Heart right ventricle (tissue), 16 donors: ENCODE measurements around the gene ISCU. TPM values are rescaled to one million over a fixed set of nuclear protein-coding genes. Genes with fewer than 3 reads are reported as not detected.

Experiments
- ATAC-seq, 8 donors: fragments of 200-7000 bp; cut with Tn5 transposase; one replicate each; pipeline ENCODE4 v1.9.1; 2020; ENCODE audit warnings: mild to moderate bottlenecking in 8 of 8, moderate library complexity in 8 of 8, moderate number of reproducible peaks in 1 of 8
- DNase-seq, 2 donors: peaks; one replicate each; pipeline ENCODE4 v3.0.0-alpha.2; 2020
- H3K27ac ChIP-seq, 10 donors: fragments of 200-600 bp; sonication (generic) in 2 of 10; one replicate each; pipeline versions ENCODE4 v1.5.0 to v1.8.0; 2020 to 2022; ENCODE audit warnings: mild to moderate bottlenecking in 3 of 10
- H3K27me3 ChIP-seq, 7 donors: fragments of 200-600 bp; one replicate each; pipeline ENCODE4 v1.8.0; 2021 to 2022; ENCODE audit warnings: mild to moderate bottlenecking in 2 of 7
- H3K36me3 ChIP-seq, 9 donors: fragments of 200-600 bp; sonication (generic) in 1 of 9; one replicate each; pipeline versions ENCODE4 v1.5.0 to v1.8.0; 2020 to 2022; ENCODE audit warnings: mild to moderate bottlenecking in 2 of 9
- H3K4me1 ChIP-seq, 9 donors: fragments of 200-600 bp; sonication (generic) in 1 of 9; one replicate each; pipeline versions ENCODE4 v1.5.0 to v1.8.0; 2020 to 2022; ENCODE audit warnings: mild to moderate bottlenecking in 4 of 9
- H3K4me3 ChIP-seq, 10 donors: fragments of 200-600 bp; sonication (generic) in 2 of 10; one replicate each; pipeline versions ENCODE4 v1.5.0 to v1.8.0; 2020 to 2022; ENCODE audit warnings: mild to moderate bottlenecking in 7 of 10, moderate library complexity in 2 of 10
- H3K9me3 ChIP-seq, 11 donors: fragments of 200-600 bp in 10 of 11; sonication (generic) in 2 of 11; one replicate each; pipeline versions ENCODE4 v1.5.0 to v1.8.0; 2013 to 2022; ENCODE audit warnings: mild to moderate bottlenecking in 2 of 11, control low read depth in 1 of 11, moderate library complexity in 1 of 11
- CTCF ChIP-seq, 9 donors: fragments of 200-600 bp; sonication (generic) in 2 of 9; IDR thresholded peaks; one replicate each; pipeline versions ENCODE4 v1.5.0 to v1.8.0; 2021 to 2022; ENCODE audit warnings: antibody characterized with exemption in 9 of 9, mild to moderate bottlenecking in 5 of 9, moderate library complexity in 1 of 9
- WGBS, 2 donors: extraction: QIAGEN DNeasy Blood & Tissue Kit; methylation state at CpG; one replicate each; pipeline ENCODE4 v1.1.7; 2013; ENCODE audit warnings: inconsistent platforms in 1 of 2; 5-methylcytosine and 5-hydroxymethylcytosine counted together
- intact Hi-C, 10 donors: fragments of 100-400 bp; cut with DNase I; formaldehyde crosslinking; loops; one replicate each; pipeline versions ENCODE4 v1.11.1 to v1.14.2; 2022
- polyA plus RNA-seq, 2 donors: library from polyadenylated mRNA; stranded (reverse); fragments of 200-250 nt; gene quantifications; one replicate each; pipeline ENCODE4 v1.2.3, GENCODE V29; 2013
- total RNA-seq, 10 donors: library from RNA; stranded (reverse); fragmentation: NEBNext Ultra II Directional in 3 of 10; extraction: Animal tissue kit (Norgen Biotek cat#: 25700) in 3 of 10; gene quantifications; one replicate each; pipeline versions ENCODE4 v1.2.1 to v1.2.4, GENCODE V29; 2021 to 2023
- donor health status: Arrhythmogenic right ventricular cardiomyopathy.
- donor health status: ischemic (EF 13 %, LVEDD 7.1; RV severe dilation, severe dysfunction).
- donor health status: healthy with polysubstance abuse.
- donor health status: DM: no; HTN: yes; CAD: no.
- donor health status: DM: no; HTN: no; CAD: no.
- donor health status: ischemic (EF 25% LVEDD 6.9; RV normal size, moderate dysfunction).
- donor health status: ischemic (EF 25% LVEDD 5.7; RV mildly dilated, moderate dysfunction).
- donor health status: healthy.
- donor health status: DM: yes; HTN: yes; CAD: no.
- donor health status: Ischemic cardiomyopathy.
- donor health status: ischemic (EF 35%, LVEDD 5.7; RV mildly dilated, moderate dysfunction).
- donor health status: nonischemic (EF 11% LVEDD 7.7; RV severe dilation, severe dysfunction).
- donor health status: DM: yes; HTN: yes; CAD: no.
- donor health status: PGD.
- donor health status: ischemic (EF 29% LVEDD 5.4; RV normal size, mild dysfunction).
- donor health status: nonischemic (EF 23%, LVEDD 6.1; RV moderate dilation, normal function).

The ISCU gene
- total and polyA plus RNA-seq, 12 donors: 164 to 630 (median 516) TPM

DNA sequence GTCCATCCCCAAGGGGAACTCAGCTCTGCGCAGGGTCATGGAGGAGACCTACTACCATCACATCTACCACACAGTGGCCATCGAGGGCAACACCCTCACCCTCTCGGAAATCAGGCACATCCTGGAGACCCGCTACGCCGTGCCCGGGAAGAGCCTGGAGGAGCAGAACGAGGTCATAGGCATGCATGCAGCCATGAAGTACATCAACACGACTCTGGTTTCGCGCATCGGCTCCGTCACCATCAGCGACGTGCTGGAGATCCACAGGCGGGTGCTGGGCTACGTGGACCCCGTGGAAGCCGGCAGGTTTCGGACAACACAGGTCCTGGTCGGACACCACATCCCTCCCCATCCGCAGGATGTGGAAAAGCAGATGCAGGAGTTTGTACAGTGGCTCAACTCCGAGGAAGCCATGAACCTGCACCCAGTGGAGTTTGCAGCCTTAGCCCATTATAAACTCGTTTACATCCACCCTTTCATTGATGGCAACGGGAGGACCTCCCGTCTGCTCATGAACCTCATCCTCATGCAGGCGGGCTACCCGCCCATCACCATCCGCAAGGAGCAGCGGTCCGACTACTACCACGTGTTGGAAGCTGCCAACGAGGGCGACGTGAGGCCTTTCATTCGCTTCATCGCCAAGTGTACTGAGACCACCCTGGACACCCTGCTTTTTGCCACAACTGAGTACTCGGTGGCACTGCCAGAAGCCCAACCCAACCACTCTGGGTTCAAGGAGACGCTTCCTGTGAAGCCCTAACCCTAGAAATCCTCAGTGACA, 43.5 kb upstream of the ISCU start:
- no peak for DNase-seq
- TF ChIP-seq CTCF (IDR thresholded peaks at IDR 0.05): no peak
- Histone ChIP-seq H3K27me3 (no peaks in the 10 kb centered on the region), H3K36me3 (peaks cover 0 to 72% (median 51%) of the 10 kb centered on the region in 9 donors), H3K4me1 (peaks cover 0 to 20% (median 10%) of the 10 kb centered on the region in 9 donors), H3K27ac (no peak overlapping the region), H3K9me3 (no peaks in the 10 kb centered on the region), H3K4me3 (no peak overlapping the region)
- ATAC-seq: no peak
- WGBS, 2 donors: 93 to 94% methylated on average over 39 of the region's 39 CpGs
- intact Hi-C loops: loop anchor here in 1 of 10 donors (10.0 kb wide), 1 partner anchor 524 kb away; no protein-coding TSS in a partner anchor

DNA sequence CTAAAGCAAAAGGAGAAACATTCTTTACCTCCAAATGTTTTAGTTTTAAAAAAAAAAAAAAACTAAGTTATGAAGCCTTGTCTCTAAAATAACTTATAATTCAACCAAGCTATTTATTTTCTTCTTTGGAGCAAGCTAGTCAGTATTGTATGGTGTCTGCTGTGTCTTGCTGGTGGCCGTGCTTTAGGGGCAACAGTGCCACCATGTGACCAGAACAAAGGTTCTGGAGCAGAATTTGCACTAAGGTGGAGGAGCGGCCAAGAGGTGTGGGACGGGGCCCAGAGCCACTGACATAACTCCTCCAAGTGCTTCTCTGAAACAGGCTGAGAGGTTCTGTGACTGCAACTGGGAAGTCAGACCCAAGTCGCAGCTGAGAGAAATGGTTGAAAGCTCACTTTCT, 42.8 kb upstream of the ISCU start:
- WGBS, 2 donors: 64 to 67% methylated on average over 4 of the region's 4 CpGs
- H3K4me1 ChIP-seq: peaks cover 0 to 17% (median 10%) of the 10 kb centered on the region in 9 donors
- H3K36me3 ChIP-seq: peaks cover 0 to 78% (median 57%) of the 10 kb centered on the region in 9 donors
- no peaks in the 10 kb centered on the region for H3K27me3 ChIP-seq
- no peak overlapping the region for H3K4me3 ChIP-seq
- peak in 2 of 9 donors; percentile 10 to 19 for TF ChIP-seq CTCF (IDR thresholded peaks at IDR 0.05)
- H3K27ac ChIP-seq: no peak overlapping the region
- intact Hi-C loops: loop anchor here in 1 of 10 donors (10.0 kb wide), 1 partner anchor 525 kb away; no protein-coding TSS in a partner anchor
- DNase-seq (no peak), ATAC-seq (no peak)
- no peaks in the 10 kb centered on the region for H3K9me3 ChIP-seq

DNA sequence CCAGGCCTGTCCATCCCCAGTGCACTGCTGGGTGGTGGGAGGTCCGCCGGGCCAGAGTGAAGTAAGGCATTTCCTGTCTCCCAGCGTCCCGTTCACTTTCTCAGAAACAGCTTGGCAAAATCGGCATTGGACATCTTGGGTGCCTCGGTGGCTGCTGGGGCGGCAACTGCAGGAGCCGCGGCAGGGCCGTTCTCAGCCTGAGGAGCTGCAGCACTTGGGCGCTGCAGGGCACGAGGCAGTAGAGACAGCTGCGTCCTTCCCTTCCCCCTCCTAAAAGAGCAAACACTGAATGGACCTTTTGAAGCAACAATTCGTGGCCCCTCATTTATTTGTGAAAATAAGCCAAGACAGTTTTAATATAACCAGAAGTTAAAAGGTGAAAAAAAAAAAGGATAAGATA, 39.0 kb upstream of the ISCU start:
- ATAC-seq: no peak
- H3K9me3 ChIP-seq: no peaks in the 10 kb centered on the region
- H3K4me3 ChIP-seq: no peak overlapping the region
- H3K4me1 ChIP-seq: no peaks in the 10 kb centered on the region
- TF ChIP-seq CTCF (IDR thresholded peaks at IDR 0.05): no peak
- H3K36me3 ChIP-seq: peaks cover 0 to 100% (median 78%) of the 10 kb centered on the region in 9 donors
- intact Hi-C loops: no loop called here
- H3K27ac ChIP-seq: no peak overlapping the region
- DNase-seq: no peak
- WGBS, 2 donors: 85 to 86% methylated on average over 14 of the region's 14 CpGs
- no peaks in the 10 kb centered on the region for H3K27me3 ChIP-seq

DNA sequence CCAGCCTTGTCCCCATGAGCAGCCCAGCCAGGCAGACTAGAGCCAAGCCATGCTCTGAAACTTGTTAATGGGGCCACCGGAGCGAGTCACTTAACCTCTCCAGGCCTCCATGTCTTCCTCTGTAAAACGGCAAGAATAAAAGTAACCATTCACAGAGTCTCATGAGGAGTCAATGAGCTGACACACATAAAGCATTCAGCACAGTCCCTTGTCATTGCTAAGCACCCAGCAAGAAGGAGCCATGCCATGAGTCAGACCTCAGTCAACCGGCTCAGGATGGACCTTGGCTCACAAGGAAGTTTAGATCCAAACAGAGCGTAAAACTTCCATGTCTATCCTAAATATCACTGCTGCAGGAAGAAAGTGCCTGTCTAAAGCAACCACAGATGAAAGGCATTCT, 36.7 kb upstream of the ISCU start:
- no peaks in the 10 kb centered on the region for H3K27me3 ChIP-seq
- H3K9me3 ChIP-seq: no peaks in the 10 kb centered on the region
- 85 to 92% methylated on average over 5 of the region's 5 CpGs for WGBS, 2 donors
- H3K27ac ChIP-seq: no peak overlapping the region
- H3K4me1 ChIP-seq: no peaks in the 10 kb centered on the region
- intact Hi-C loops: no loop called here
- peaks cover 0 to 100% (median 82%) of the 10 kb centered on the region in 9 donors for H3K36me3 ChIP-seq
- DNase-seq (no peak), ATAC-seq (no peak)
- TF ChIP-seq CTCF (IDR thresholded peaks at IDR 0.05): no peak
- H3K4me3 ChIP-seq: no peak overlapping the region
